GM12878 (cell line): ENCODE measurements around the gene ISG20L2. TPM values are rescaled to one million over a fixed set of nuclear protein-coding genes. Genes with fewer than 3 reads are reported as not detected.

Source experiments
- ATAC-seq: fragments of 200-7000 bp; cut with Tn5 transposase; 3 replicates; pipeline ENCODE4 v1.9.1; 2020; ENCODE audit warnings: mild to moderate bottlenecking, moderate library complexity
- BruUV-seq: library from RNA; stranded (reverse); fragments of 400-500 nt; replicated peaks from 2 replicates; lab custom pipeline; 2021; lab: Mats Ljungman, UMichigan
- CTCF ChIA-PET: fragments of 300-600 bp; sonication (Branson Sonifier 250); formaldehyde crosslinking; extraction: SDS; loops from one replicate; lab custom pipeline; 2021; ENCODE audit warnings: inconsistent platforms; lab: Yijun Ruan, JAX
- POLR2A ChIA-PET: fragments of 350-600 bp; formaldehyde crosslinking; extraction: SDS; loops from one replicate; lab custom pipeline; 2021; ENCODE audit warnings: inconsistent platforms; lab: Charles Lee
- RAD21 ChIA-PET: fragments of 300-600 bp; sonication (Branson Sonifier 250); formaldehyde crosslinking; loops from one replicate; lab custom pipeline; 2023; ENCODE audit warnings: antibody characterized with exemption; ENCODE audit not compliant: unreplicated experiment; lab: Charles Lee
- SMC1A ChIA-PET: fragments of 300-600 bp; sonication (Branson Sonifier 250); formaldehyde crosslinking; loops from one replicate; lab custom pipeline; 2023; ENCODE audit not compliant: unreplicated experiment, uncharacterized antibody; lab: Charles Lee
- DNase-seq: peaks from one replicate; pipeline ENCODE4 v3.0.0-alpha.2; 2011; ENCODE audit warnings: low read depth, low spot score
- FAIRE-seq: peaks from 3 replicates; lab custom pipeline; 2011; peaks lifted over from hg19 to GRCh38; lab: Jason Lieb, UNC
- H2AFZ ChIP-seq: 2 replicates; pipeline ENCODE4 v1.6.0; 2011; ENCODE audit warnings: low read depth, low read length, control low read depth; ENCODE audit not compliant: control insufficient read depth
- H3K27ac ChIP-seq: 2 replicates; pipeline ENCODE4 v1.5.1; 2011; ENCODE audit warnings: control low read depth; ENCODE audit not compliant: control insufficient read depth, insufficient read depth
- H3K27me3 ChIP-seq, 2 experiments: replicated peaks in 1 of 2; 2 replicates each; pipeline versions ENCODE4 v1.6.0 to v1.6.1; 2011; ENCODE audit warnings: low read length in 1 of 2; ENCODE audit not compliant: control insufficient read depth in 2 of 2, insufficient read depth in 2 of 2
- H3K36me3 ChIP-seq, 2 experiments: 2 replicates each; pipeline ENCODE4 v1.5.1; 2011; ENCODE audit warnings: low read length in 1 of 2; ENCODE audit not compliant: control insufficient read depth in 2 of 2, insufficient read depth in 2 of 2
- H3K4me1 ChIP-seq: 2 replicates; pipeline ENCODE4 v1.6.1; 2011; ENCODE audit warnings: mild to moderate bottlenecking, low read length, moderate library complexity, mixed read lengths; ENCODE audit not compliant: control insufficient read depth, insufficient read depth
- H3K4me2 ChIP-seq: 2 replicates; pipeline ENCODE4 v1.6.0; 2011; ENCODE audit warnings: control low read depth; ENCODE audit not compliant: control insufficient read depth, insufficient read depth
- H3K4me3 ChIP-seq: fragments of 200-600 bp; sonication (generic); 2 replicates; pipeline ENCODE4 v1.5.1; 2016
- H3K79me2 ChIP-seq: 2 replicates; pipeline ENCODE4 v1.6.0; 2011; ENCODE audit warnings: low read length; ENCODE audit not compliant: control insufficient read depth, insufficient read depth
- H3K9ac ChIP-seq: 2 replicates; pipeline ENCODE4 v1.8.0; 2011; ENCODE audit warnings: low read length, control low read depth, mixed read lengths; ENCODE audit not compliant: control insufficient read depth, insufficient read depth
- H3K9me3 ChIP-seq: replicated peaks from 3 replicates; pipeline ENCODE4 v1.5.1; 2011; ENCODE audit warnings: mild to moderate bottlenecking, low read length; ENCODE audit not compliant: control insufficient read depth, insufficient read depth
- H4K20me1 ChIP-seq: 2 replicates; pipeline ENCODE4 v1.6.0; 2011; ENCODE audit not compliant: control insufficient read depth, insufficient read depth
- BCL11A ChIP-seq: IDR thresholded peaks from 2 replicates; pipeline ENCODE4 v1.6.1; 2011; ENCODE audit warnings: low read depth, low read length
- GABPA ChIP-seq: IDR thresholded peaks from 2 replicates; pipeline ENCODE4 v1.6.1; 2014; ENCODE audit warnings: antibody characterized with exemption, low read depth, mild to moderate bottlenecking, inconsistent platforms
- HDAC6 ChIP-seq: fragments of 200-600 bp; sonication (generic); IDR thresholded peaks from one replicate; pipeline ENCODE4 v1.8.0; 2017; ENCODE audit warnings: antibody characterized with exemption; ENCODE audit not compliant: unreplicated experiment
- MYC ChIP-seq: IDR thresholded peaks from 2 replicates; pipeline ENCODE4 v1.6.1; 2011; ENCODE audit warnings: mild to moderate bottlenecking, low read length, moderate library complexity, inconsistent platforms; ENCODE audit not compliant: insufficient read depth, insufficient replicate concordance, insufficient read length, severe bottlenecking
- NFYA ChIP-seq: IDR thresholded peaks from 2 replicates; pipeline ENCODE4 v1.6.1; 2011; ENCODE audit warnings: low read depth, mild to moderate bottlenecking, low read length, improper control_type of control experiment, borderline replicate concordance
- RUNX3 ChIP-seq: IDR thresholded peaks from 2 replicates; pipeline ENCODE4 v1.6.1; 2012; ENCODE audit warnings: low read length, inconsistent platforms
- SMAD1 ChIP-seq: fragments of 450-650 bp; IDR thresholded peaks from 2 replicates; pipeline ENCODE4 v1.6.1; 2018; ENCODE audit warnings: mild to moderate bottlenecking, low read depth; ENCODE audit not compliant: partially characterized antibody
- STAT1 ChIP-seq: fragments of 450-650 bp; conservative IDR thresholded peaks from 2 replicates; pipeline ENCODE4 v1.6.1; 2014; ENCODE audit warnings: antibody characterized with exemption, mild to moderate bottlenecking
- STAT3 ChIP-seq: IDR thresholded peaks from 2 replicates; pipeline ENCODE4 v1.6.1; 2011; ENCODE audit warnings: low read depth, low read length, improper control_type of control experiment
- ZNF217 ChIP-seq: fragments of 450-650 bp; IDR thresholded peaks from 2 replicates; pipeline ENCODE4 v1.6.1; 2017; ENCODE audit warnings: antibody characterized with exemption, mild to moderate bottlenecking
- ZNF24 ChIP-seq: fragments of 450-650 bp; IDR thresholded peaks from 2 replicates; pipeline ENCODE4 v1.6.1; 2017; ENCODE audit warnings: antibody characterized with exemption, mild to moderate bottlenecking
- ZNF274 ChIP-seq: IDR thresholded peaks from one replicate; pipeline ENCODE4 v1.8.0; 2011; ENCODE audit not compliant: insufficient read length, insufficient read depth
- WGBS: methylation state at CpG from one replicate; pipeline ENCODE4 v1.1.6; 2016; ENCODE audit warnings: low lambda C conversion rate; ENCODE audit not compliant: insufficient replicate concordance, insufficient coverage; ENCODE audit errors: missing lambda C conversion rate; 5-methylcytosine and 5-hydroxymethylcytosine counted together
- in situ Hi-C: fragments of 300-500 bp; cut with MboI; formaldehyde crosslinking; loops from 9 replicates; pipeline ENCODE4 v1.14.3; 2018; ENCODE audit warnings: mixed read lengths
- intact Hi-C: fragments of 100-400 bp; cut with micrococcal nuclease; formaldehyde crosslinking; loops from one replicate; pipeline ENCODE4 v1.14.2; 2022; ENCODE audit not compliant: unreplicated experiment
- polyA plus RNA-seq, 11 experiments: library from polyadenylated mRNA; depleted of rRNA in 4 of 11; unstranded in 6 of 11; stranded (reverse) in 5 of 11; fragments of >200 nt; fragmentation: Nextera tagmentation in 4 of 11; fragmentation: Illumina TruSeq in 1 of 11; extraction: Ambion mirVana in 4 of 11; extraction: Trizol in 1 of 11; gene quantifications; 1 replicate in 1 of 11; 2 replicates in 10 of 11; pipeline versions ENCODE4 v1.2.1 to v1.2.3, GENCODE V29; 2011 to 2016; ENCODE audit warnings: inconsistent platforms in 2 of 11, missing spikeins in 2 of 11, low read depth in 1 of 11
- total RNA-seq, 4 experiments: library from RNA; depleted of rRNA in 3 of 4; stranded (reverse); fragments of >200 nt in 3 of 4; fragmentation: Illumina TruSeq in 1 of 4; extraction: Trizol in 1 of 4; gene quantifications; 2 replicates each; pipeline versions ENCODE4 v1.2.1 to v1.2.3, GENCODE V29; 2013 to 2021
- TF ChIP-seq, protein P1 (sequence below): IDR thresholded peaks from 2 replicates; pipeline ENCODE4 v1.6.1; 2012; ENCODE audit warnings: improper control_type of control experiment, low read depth, low read length; ENCODE audit not compliant: insufficient replicate concordance
- TF ChIP-seq, protein P2 (sequence below): fragments of 450-650 bp; formaldehyde crosslinking; IDR thresholded peaks from 2 replicates; pipeline ENCODE4 v1.4.0; 2022; ENCODE audit warnings: mild to moderate bottlenecking, moderate library complexity

Gene ISG20L2
- total and polyA plus RNA-seq, 10 of the 15 experiments (the other 5 are each of a cell fraction or from before 2014, with no cell fraction given), result 16.4 to 111 (median 48.0) TPM

DNA sequence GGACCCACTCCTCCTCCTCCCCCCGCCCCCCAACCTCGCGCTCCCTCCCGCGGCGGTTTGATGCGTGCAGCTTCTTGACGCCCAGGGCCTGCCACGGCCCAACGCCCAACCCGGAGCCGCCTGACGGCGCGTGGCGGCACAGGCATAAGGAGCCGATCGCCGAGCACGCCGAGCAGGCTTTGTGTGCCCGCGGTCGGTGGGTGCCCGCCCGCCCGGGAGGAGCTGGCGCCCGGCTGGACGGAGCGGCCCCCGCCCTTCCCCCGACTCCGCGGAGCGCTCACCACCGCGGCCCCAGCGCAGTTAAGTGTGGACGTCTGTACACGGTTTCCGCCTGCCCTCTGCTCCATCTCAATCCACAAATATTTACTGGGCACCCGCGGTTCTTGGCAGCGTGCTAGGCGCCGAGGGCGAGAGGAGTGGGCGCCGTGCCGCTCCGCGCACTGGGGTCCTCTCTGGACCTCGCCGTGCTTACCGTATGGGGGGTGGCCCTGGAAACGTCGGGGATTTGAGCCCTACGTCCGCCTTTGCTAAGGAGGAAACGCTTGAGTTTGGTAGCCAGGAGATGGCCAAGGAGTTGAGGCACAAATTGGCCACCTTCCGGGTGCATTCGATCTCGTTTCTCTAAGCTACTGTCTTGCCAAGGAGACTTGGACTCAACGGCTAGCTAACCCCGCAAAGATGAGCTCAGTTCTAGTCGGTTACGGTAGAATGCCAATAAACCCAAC lies 23.4 kb upstream of the ISG20L2 start:
- intact Hi-C loops, result loop anchor here (1.0 to 2.0 kb wide), 2 partner anchors 15 to 25 kb away; partner anchors contain the start of gene PRCC
- Histone ChIP-seq H3K27me3 (no peaks in the 10 kb centered on the region), H3K79me2 (peaks cover 61% of the 10 kb centered on the region), H3K4me2 (peak overlapping the region; percentile 99), H3K4me1 (peaks cover 25% of the 10 kb centered on the region), H3K9ac (peak overlapping the region; percentile 91), H3K27ac (peak overlapping the region; percentile 99), H3K9me3 (no peaks in the 10 kb centered on the region), H2AFZ (peak overlapping the region; percentile 82), H3K36me3 (no peaks in the 10 kb centered on the region), H3K4me3 (peak overlapping the region; percentile 81), H4K20me1 (no peaks in the 10 kb centered on the region)
- ATAC-seq (peak; percentile 80), DNase-seq (peak; percentile 82), FAIRE-seq (no peak)
- no TSS peak for BruUV-seq
- in situ Hi-C loops, result no loop called here
- ChIA-PET POLR2A (interaction anchor here (0.5 to 4.4 kb wide), 9 partner anchors 11 to 806 kb away, joined by 3 to 45 read pairs (median 8); partner anchors contain the start of genes ISG20L2, METTL25B, MRPL24 and PRCC), RAD21 (interaction anchor here (0.7 to 4.2 kb wide), 9 partner anchors 10 to 243 kb away, joined by 3 to 34 read pairs (median 5); partner anchors contain the start of genes ISG20L2, METTL25B, MRPL24 and PRCC), CTCF (interaction anchor here (0.8 to 4.5 kb wide), 9 partner anchors 11 to 138 kb away, joined by 3 to 56 read pairs (median 6); partner anchors contain the start of genes ISG20L2, METTL25B, MRPL24 and NTRK1), SMC1A (interaction anchor here (1.0 to 4.5 kb wide), 5 partner anchors 9 to 25 kb away, joined by 3 to 43 read pairs (median 4); partner anchors contain the start of genes ISG20L2, METTL25B and PRCC)
- 1% methylated on average over 53 of the region's 68 CpGs for WGBS
- TF ChIP-seq ZNF24, result no peak
- no peak for TF ChIP-seq ZNF217
- no peak for TF ChIP-seq RUNX3
- TF ChIP-seq, protein P1, sequence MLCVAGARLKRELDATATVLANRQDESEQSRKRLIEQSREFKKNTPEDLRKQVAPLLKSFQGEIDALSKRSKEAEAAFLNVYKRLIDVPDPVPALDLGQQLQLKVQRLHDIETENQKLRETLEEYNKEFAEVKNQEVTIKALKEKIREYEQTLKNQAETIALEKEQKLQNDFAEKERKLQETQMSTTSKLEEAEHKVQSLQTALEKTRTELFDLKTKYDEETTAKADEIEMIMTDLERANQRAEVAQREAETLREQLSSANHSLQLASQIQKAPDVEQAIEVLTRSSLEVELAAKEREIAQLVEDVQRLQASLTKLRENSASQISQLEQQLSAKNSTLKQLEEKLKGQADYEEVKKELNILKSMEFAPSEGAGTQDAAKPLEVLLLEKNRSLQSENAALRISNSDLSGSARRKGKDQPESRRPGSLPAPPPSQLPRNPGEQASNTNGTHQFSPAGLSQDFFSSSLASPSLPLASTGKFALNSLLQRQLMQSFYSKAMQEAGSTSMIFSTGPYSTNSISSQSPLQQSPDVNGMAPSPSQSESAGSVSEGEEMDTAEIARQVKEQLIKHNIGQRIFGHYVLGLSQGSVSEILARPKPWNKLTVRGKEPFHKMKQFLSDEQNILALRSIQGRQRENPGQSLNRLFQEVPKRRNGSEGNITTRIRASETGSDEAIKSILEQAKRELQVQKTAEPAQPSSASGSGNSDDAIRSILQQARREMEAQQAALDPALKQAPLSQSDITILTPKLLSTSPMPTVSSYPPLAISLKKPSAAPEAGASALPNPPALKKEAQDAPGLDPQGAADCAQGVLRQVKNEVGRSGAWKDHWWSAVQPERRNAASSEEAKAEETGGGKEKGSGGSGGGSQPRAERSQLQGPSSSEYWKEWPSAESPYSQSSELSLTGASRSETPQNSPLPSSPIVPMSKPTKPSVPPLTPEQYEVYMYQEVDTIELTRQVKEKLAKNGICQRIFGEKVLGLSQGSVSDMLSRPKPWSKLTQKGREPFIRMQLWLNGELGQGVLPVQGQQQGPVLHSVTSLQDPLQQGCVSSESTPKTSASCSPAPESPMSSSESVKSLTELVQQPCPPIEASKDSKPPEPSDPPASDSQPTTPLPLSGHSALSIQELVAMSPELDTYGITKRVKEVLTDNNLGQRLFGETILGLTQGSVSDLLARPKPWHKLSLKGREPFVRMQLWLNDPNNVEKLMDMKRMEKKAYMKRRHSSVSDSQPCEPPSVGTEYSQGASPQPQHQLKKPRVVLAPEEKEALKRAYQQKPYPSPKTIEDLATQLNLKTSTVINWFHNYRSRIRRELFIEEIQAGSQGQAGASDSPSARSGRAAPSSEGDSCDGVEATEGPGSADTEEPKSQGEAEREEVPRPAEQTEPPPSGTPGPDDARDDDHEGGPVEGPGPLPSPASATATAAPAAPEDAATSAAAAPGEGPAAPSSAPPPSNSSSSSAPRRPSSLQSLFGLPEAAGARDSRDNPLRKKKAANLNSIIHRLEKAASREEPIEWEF, result peak; percentile 87
- no peak for TF ChIP-seq NFYA
- TF ChIP-seq ZNF274, result no peak
- TF ChIP-seq SMAD1, result no peak
- TF ChIP-seq STAT1, result no peak
- no peak for TF ChIP-seq BCL11A
- TF ChIP-seq GABPA, result no peak
- TF ChIP-seq, protein P2, sequence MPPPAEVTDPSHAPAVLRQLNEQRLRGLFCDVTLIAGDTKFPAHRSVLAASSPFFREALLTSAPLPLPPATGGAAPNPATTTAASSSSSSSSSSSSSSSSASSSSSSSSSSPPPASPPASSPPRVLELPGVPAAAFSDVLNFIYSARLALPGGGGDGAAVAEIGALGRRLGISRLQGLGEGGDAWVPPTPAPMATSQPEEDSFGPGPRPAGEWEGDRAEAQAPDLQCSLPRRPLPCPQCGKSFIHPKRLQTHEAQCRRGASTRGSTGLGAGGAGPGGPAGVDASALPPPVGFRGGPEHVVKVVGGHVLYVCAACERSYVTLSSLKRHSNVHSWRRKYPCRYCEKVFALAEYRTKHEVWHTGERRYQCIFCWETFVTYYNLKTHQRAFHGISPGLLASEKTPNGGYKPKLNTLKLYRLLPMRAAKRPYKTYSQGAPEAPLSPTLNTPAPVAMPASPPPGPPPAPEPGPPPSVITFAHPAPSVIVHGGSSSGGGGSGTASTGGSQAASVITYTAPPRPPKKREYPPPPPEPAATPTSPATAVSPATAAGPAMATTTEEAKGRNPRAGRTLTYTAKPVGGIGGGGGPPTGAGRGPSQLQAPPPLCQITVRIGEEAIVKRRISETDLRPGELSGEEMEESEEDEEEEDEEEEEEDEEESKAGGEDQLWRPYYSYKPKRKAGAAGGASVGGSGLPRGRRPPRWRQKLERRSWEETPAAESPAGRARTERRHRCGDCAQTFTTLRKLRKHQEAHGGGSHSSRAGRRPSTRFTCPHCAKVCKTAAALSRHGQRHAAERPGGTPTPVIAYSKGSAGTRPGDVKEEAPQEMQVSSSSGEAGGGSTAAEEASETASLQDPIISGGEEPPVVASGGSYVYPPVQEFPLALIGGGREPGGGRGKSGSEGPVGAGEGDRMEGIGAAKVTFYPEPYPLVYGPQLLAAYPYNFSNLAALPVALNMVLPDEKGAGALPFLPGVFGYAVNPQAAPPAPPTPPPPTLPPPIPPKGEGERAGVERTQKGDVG (CRISPR knock-in tag), result no peak
- no peak for TF ChIP-seq MYC
- TF ChIP-seq STAT3, result no peak
- no peak for TF ChIP-seq HDAC6
